DOHH2 (cell line): Measurements from ENCODE around the gene RIPOR3.

ENCODE experiments used
- EZH2phosphoT487 ChIP-seq: fragments of 200-600 bp; sonication (generic); IDR thresholded peaks from 2 replicates; pipeline ENCODE4 v1.6.1; 2017; ENCODE audit warnings: borderline replicate concordance, mild to moderate bottlenecking, antibody characterized with exemption, low read length, moderate library complexity, mixed read lengths
- TF ChIP-seq, protein P1 (sequence below): fragments of 200-600 bp; sonication (generic); IDR thresholded peaks from one replicate; pipeline ENCODE4 v1.5.1; 2014; ENCODE audit warnings: antibody characterized with exemption, mild to moderate bottlenecking, low read depth, low read length; ENCODE audit not compliant: poor library complexity, severe bottlenecking

GRCh38 chr20:50655311-50655880 lies 35.9 kb downstream of the RIPOR3 start:
- TF ChIP-seq, protein P1, sequence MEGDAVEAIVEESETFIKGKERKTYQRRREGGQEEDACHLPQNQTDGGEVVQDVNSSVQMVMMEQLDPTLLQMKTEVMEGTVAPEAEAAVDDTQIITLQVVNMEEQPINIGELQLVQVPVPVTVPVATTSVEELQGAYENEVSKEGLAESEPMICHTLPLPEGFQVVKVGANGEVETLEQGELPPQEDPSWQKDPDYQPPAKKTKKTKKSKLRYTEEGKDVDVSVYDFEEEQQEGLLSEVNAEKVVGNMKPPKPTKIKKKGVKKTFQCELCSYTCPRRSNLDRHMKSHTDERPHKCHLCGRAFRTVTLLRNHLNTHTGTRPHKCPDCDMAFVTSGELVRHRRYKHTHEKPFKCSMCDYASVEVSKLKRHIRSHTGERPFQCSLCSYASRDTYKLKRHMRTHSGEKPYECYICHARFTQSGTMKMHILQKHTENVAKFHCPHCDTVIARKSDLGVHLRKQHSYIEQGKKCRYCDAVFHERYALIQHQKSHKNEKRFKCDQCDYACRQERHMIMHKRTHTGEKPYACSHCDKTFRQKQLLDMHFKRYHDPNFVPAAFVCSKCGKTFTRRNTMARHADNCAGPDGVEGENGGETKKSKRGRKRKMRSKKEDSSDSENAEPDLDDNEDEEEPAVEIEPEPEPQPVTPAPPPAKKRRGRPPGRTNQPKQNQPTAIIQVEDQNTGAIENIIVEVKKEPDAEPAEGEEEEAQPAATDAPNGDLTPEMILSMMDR = no peak
- TF ChIP-seq EZH2phosphoT487 = no peak
